SK-N-MC (cell line): ENCODE data around the gene PRM2.

Experiments used
- EZH2 ChIP-seq: fragments of 200-600 bp; sonication (generic); IDR thresholded peaks from one replicate; pipeline ENCODE4 v1.6.1; 2017; ENCODE audit warnings: antibody characterized with exemption
- POLR2AphosphoS5 ChIP-seq: IDR thresholded peaks from 2 replicates; pipeline ENCODE4 v1.6.1; 2012; ENCODE audit warnings: mild to moderate bottlenecking, low read depth, low read length, borderline replicate concordance

DNA sequence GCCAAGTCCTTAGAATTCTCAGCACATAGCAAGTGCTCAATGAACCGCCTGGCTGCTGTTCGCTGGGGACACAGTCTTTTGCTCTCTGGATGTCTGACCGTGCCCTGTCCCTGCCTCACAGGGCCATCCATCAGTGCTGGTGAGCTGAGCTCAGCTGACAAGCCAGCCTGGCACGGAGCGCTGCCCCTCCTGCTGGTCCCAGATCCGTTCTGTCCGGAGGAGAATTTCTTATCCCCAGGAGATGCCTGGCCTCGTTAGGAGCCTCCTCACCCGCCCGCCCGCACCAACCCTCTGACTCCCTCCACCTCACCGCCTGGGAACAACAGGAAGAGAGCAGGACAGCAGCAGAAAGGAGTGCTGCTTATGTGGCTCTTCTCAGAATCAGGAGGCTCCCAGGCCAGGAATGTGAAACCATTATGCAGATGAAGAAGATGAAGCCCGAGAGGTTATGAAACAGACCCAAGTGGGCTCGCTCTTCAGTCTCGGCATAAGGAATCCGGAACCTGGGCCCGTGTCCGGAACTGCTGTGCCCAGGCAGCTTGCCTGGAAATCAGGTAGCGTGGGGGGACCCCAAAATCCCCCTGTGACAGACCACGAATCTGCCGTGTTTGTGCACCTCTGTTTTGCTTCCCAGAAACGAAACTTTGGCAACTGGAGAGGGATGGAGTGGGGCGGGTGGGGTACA lies 40.2 kb upstream of the PRM2 start:
- TF ChIP-seq POLR2AphosphoS5: no peak
- no peak for TF ChIP-seq EZH2
